HG03469 (cell line): ENCODE results near the gene OR12D1.

Source experiments
- ATAC-seq: cut with Tn5 transposase; IDR thresholded peaks from one replicate; pipeline ENCODE4 v1.9.1; 2021; ENCODE audit warnings: mild to moderate bottlenecking, moderate library complexity, moderate number of reproducible peaks; ENCODE audit not compliant: unreplicated experiment

The OR12D1 gene

DNA sequence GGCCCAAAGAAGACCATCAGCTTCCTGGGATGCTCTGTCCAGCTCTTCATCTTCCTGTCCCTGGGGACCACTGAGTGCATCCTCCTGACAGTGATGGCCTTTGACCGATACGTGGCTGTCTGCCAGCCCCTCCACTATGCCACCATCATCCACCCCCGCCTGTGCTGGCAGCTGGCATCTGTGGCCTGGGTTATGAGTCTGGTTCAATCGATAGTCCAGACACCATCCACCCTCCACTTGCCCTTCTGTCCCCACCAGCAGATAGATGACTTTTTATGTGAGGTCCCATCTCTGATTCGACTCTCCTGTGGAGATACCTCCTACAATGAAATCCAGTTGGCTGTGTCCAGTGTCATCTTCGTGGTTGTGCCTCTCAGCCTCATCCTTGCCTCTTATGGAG is 47.3 kb downstream of the OR12D1 start:
- no peak for ATAC-seq

DNA sequence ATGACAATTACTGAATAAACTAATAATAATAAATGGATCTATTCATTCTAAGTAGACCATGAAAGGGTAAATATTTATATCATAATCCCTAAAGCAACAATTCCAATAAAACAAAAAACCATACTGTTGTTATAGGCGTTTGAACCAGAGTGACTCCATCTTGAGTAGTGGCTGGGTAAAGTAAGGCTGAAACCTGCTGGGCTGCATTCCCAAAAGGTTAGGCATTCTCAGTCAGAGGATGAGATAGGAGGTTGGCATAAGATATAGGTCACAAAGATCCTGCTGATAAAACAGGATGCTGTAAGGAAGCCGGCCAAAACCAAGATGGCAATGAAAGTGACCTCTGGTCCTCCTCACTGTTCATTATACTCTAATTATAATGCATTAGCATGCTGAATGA is 50.6 kb downstream of the OR12D1 start:
- no peak for ATAC-seq

DNA sequence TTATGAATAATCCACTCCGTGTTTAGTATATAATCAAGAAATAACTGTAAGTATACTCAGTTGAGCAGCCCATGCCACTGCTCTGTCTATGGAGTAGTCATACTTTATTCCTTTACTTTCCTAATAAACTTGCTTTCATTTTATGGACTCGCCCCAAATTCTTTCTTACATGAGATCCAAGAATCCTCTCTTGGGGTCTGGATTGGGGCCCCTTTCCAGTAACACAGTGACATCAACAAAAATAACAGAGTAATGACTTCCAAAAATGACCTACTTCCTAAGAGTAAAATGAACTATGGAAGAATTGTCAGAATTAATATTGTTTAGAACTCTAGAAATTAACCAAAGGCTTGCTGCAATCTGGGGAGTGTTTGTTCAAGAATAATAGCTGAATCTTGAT is 51.1 kb downstream of the OR12D1 start:
- ATAC-seq = no peak

DNA sequence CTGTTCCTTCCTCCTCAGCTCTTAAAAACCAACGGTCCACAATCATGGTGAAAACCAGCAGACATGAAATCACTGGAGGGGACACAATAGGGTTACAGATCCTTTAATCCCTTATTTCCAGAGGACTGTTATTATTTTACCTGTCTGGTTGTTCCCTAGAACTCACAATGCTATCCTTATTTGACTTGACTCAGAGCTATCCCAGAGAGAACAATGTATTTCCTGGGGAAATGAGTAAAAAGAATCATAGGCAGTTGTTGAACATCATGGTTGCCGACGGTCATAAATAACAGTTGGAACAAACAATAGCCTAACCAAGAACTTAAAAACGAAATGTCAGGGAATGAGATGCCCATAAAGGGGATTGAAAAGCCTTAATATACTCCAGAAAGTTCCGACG is 51.5 kb downstream of the OR12D1 start:
- no peak for ATAC-seq
